KOPT-K1 (cell line): ENCODE results near the gene CLDN14.
"Not testable (repeated sequence)": the region's sequence is repeated elsewhere in the genome, so short reads cannot be mapped to it uniquely, and the experiment has no call there.

ENCODE experiments used
- H3K27ac ChIP-seq: fragments of 200-600 bp; sonication (generic); 2 replicates; pipeline ENCODE4 v1.5.1; 2016; ENCODE audit warnings: antibody characterized with exemption, mild to moderate bottlenecking, low read depth, low read length; ENCODE audit not compliant: poor library complexity, severe bottlenecking
- H3K36me3 ChIP-seq: fragments of 200-600 bp; sonication (generic); 2 replicates; pipeline ENCODE4 v1.5.1; 2017; ENCODE audit warnings: antibody characterized with exemption, mild to moderate bottlenecking, low read length, moderate library complexity; ENCODE audit not compliant: insufficient read depth
- H3K9me3 ChIP-seq: fragments of 200-600 bp; sonication (generic); 2 replicates; pipeline ENCODE4 v1.5.1; 2017; ENCODE audit warnings: antibody characterized with exemption, low read length, mild to moderate bottlenecking; ENCODE audit not compliant: insufficient read depth, poor library complexity, severe bottlenecking

Gene CLDN14

DNA sequence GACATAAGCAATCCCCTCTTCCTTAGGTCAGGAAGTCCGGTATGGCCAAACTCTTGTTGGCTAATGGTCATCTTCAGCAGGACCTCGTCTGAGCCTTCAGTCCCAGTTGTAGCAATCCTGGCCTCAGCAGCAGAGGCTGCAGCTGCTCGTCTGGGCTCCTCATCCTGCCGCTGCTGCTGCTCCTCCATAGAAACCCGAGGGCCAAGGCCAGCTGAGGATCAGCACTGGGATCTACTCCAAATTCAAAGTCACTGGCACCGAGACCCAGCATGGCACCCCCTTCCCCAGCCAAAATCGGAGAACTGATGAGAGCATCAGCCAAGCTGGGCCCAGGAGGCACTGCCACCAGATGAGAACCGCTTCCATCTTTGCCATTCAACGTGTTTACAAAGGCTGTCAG, 6.3 kb upstream of the CLDN14 start:
- no peaks in the 10 kb centered on the region for H3K9me3 ChIP-seq
- no peaks in the 10 kb centered on the region for H3K36me3 ChIP-seq
- H3K27ac ChIP-seq = no peak overlapping the region

DNA sequence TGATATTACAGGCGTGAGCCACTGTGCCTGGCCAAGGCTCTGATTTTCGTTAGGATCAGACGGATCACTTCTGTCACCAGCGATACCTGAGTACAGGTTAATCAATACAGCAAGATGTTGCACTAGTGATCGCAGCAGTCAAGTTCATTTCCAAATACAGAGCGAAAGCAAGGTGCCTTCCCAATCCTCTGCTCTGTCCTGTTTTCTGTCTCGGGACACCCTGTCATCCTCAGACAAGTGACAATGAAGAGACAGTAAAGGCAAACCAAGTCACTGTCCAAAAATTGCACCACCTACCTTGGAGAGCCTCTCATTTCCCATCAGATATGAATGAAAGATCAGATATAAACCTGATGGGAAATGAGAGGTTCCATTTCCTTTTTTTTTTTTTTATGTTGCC, 5.6 kb upstream of the CLDN14 start:
- Histone ChIP-seq H3K27ac (no peak overlapping the region), H3K36me3 (no peaks in the 10 kb centered on the region)

DNA sequence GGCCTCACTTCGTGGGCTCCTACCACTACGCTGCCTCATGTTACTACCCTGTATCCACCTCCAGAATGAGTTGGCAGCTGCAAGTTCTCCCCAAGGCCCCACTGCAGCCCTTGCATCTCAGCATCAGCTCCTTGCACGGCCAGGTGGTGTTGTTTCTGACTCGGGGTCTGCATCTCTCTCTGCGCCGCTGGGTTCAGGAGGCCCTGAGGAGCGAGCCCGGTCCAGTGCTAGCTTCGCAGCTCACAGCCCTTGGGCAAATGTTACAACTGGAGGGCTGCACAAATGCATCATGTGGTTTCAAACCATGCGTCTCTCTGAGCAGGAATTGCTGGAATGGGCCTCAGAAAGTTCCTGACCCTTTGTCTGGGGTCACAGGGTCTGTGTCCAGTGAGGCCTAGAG, 3.2 kb upstream of the CLDN14 start:
- no peaks in the 10 kb centered on the region for H3K36me3 ChIP-seq
- H3K9me3 ChIP-seq = no peaks in the 10 kb centered on the region
- H3K27ac ChIP-seq = no peak overlapping the region

More for the DNA sequence above, 5.6 kb upstream of the CLDN14 start:
- no peaks in the 10 kb centered on the region for H3K9me3 ChIP-seq

- H3K36me3 ChIP-seq = no peaks in the 10 kb centered on the region
- no peaks in the 10 kb centered on the region for H3K9me3 ChIP-seq
- H3K27ac ChIP-seq = no peak overlapping the region
Measured at GRCh38 chr21:36482673-36483072, 2.8 kb upstream of the CLDN14 start.

DNA sequence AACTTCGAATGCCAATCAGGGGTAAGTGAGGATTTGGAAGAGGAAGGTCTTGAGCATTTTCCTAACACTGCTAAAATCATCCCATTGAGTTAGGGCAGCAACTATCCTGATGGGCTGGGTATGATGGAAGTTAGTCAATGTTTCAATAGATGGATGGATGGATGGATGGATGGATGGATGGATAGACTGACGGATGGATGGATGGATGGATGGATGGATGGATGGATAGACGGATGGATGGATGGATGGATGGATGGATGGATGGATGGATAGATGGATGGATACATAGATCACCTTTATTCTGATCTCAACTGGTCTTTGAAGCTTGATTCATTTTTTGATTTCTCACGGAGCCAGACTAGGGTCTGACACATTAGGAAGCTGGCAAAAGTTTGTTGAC, 2.3 kb upstream of the CLDN14 start:
- H3K36me3 ChIP-seq = no peaks in the 10 kb centered on the region
- H3K27ac ChIP-seq = no peak overlapping the region
- H3K9me3 ChIP-seq = no peaks in the 10 kb centered on the region

DNA sequence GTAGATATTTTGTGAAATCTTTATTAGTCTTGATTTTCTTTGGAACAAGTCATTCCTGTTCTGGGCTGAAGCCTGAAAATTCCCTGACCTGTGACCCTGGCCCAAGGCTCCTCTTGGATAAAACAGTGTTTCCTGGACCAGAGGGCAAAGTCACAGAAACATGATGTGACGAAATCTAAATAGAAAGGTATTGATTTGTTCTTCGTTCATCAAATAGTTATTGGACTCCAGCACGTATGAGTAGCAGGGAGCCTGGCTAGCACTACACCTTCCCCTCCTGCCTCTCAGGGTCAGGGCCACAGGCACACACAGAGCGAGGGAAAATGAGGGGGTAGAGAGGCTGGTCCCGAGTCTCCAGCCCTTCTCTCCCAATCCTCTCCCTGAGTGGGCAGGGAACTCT, 1.7 kb upstream of the CLDN14 start:
- no peaks in the 10 kb centered on the region for H3K36me3 ChIP-seq
- H3K27ac ChIP-seq = no peak overlapping the region
- H3K9me3 ChIP-seq = no peaks in the 10 kb centered on the region

DNA sequence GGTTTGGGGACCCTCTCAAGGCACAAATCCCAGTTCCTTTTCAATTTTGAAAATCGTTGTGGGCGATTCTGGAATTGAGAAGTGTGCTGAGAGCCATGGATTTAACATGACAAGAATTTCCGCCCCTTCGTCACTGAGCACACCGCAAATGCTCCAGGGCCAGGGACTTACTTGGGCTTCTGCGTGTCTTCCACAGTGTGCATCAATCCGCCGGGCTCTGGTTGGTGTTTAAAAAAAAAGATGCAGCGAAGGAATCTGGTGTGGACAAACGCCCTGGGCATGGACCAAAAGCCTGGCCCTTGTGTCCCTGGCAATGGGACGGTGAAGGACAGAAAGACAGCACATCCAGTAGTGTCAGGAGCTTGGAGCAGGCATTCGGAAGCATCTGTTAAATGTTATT, 696 bp upstream of the CLDN14 start:
- Histone ChIP-seq H3K36me3 (no peaks in the 10 kb centered on the region), H3K9me3 (no peaks in the 10 kb centered on the region), H3K27ac (no peak overlapping the region)

GRCh38 chr21:36478941-36479340, 981 bp downstream of the CLDN14 start:
- Histone ChIP-seq H3K27ac (no peak overlapping the region), H3K36me3 (no peaks in the 10 kb centered on the region), H3K9me3 (no peaks in the 10 kb centered on the region)

GRCh38 chr21:36478207-36478701, 1.7 kb downstream of the CLDN14 start:
- Histone ChIP-seq H3K36me3 (no peaks in the 10 kb centered on the region), H3K27ac (no peak overlapping the region), H3K9me3 (no peaks in the 10 kb centered on the region)

DNA sequence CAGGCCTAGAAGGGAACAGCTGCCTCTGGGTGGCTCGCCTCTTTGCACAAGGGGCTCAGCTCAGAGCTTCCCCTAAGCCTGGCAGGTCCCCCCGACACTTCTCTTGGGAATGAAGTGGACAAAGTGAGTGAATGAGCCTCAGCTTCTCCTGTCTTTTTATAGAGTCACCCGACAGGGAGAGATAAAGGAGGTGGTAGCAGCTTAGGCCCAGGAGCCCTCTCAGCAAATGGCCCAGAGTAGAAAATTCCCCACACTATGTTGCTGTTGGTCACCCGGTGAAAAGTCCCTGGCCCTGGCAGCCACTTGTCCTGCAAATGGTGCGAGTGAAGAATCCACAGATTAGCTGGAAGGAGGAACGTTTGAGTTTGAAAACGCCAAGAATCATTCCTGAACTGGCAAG, 2.4 kb downstream of the CLDN14 start:
- H3K27ac ChIP-seq = no peak overlapping the region
- no peaks in the 10 kb centered on the region for H3K36me3 ChIP-seq

GRCh38 chr21:36477001-36477400, 2.9 kb downstream of the CLDN14 start:
- no peak overlapping the region for H3K27ac ChIP-seq
- H3K9me3 ChIP-seq = peaks cover 4% of the 10 kb centered on the region

More for the DNA sequence above, 2.4 kb downstream of the CLDN14 start:
- peaks cover under 1% of the 10 kb centered on the region for H3K9me3 ChIP-seq

GRCh38 chr21:36476541-36476940, 3.4 kb downstream of the CLDN14 start:
- H3K27ac ChIP-seq, H3K9me3 ChIP-seq, H3K36me3 ChIP-seq: not testable (repeated sequence)

More at GRCh38 chr21:36477001-36477400, 2.9 kb downstream of the CLDN14 start:
- no peaks in the 10 kb centered on the region for H3K36me3 ChIP-seq

DNA sequence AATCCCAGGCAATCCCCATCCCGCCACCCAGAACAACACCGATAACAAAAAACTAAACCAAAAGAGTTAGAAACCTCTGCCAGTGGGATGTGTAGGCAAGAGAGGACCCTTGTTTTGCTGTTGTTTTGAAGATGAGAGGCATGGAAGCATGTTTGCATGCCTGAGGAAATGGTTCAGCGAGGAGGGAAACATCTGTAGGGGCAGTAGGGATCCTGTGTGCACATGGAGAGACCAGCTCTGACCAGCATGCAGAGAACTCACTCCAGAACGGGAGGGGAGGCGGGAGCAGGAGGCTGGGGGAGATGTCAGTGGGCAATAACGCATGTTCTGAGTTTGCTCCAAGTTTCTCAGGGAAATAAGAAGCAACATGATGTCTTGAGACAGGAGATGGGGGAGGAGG, 5.3 kb downstream of the CLDN14 start:
- no peaks in the 10 kb centered on the region for H3K36me3 ChIP-seq
- peaks cover 4% of the 10 kb centered on the region for H3K9me3 ChIP-seq
- no peak overlapping the region for H3K27ac ChIP-seq

DNA sequence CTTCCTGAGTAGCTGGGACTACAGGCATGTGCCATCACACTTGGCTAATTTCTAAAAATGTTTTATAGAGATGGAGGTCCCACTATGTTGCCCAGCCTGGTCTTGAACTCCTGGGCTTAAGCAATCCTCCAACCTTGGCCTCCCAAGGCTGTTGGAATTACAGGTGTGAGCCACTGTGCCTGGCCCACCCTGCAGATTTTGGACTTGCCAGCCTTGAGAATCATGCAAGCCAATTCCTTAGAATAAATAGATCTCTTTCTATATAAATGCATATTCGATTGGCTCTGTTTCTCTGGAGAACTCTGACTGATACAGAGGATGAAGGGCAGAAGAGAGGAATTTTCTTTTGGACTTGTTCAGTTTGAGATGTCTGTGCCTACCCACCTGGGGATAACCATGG, 6.7 kb downstream of the CLDN14 start:
- H3K27ac ChIP-seq = no peak overlapping the region
- H3K9me3 ChIP-seq = peaks cover 4% of the 10 kb centered on the region
- H3K36me3 ChIP-seq = no peaks in the 10 kb centered on the region

DNA sequence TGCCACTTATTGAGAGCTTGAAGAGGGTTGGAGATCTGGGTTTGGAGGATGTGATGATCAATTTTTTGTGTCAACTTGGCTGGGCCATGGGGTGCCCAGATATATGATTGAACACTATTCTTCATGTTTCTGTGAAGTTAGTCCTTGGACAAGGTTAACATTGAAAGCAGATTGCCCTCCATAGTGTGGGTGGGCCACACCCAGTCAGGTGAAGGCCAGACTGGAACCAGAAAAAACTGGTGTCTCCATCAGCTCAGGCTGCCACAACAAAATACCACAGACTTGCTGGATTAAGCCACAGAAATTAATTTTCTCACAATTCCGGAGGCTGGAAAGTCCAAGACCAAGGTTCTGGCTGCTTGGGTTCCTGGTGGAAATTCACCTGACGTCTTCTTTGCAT, 7.5 kb downstream of the CLDN14 start:
- Histone ChIP-seq H3K27ac (no peak overlapping the region), H3K9me3 (peaks cover 4% of the 10 kb centered on the region), H3K36me3 (no peaks in the 10 kb centered on the region)

- no peak overlapping the region for H3K27ac ChIP-seq
- H3K9me3 ChIP-seq = peaks cover 4% of the 10 kb centered on the region
- H3K36me3 ChIP-seq = no peaks in the 10 kb centered on the region
Measured at GRCh38 chr21:36471254-36471723, 8.6 kb downstream of the CLDN14 start.
